HG03196 (cell line): ENCODE data around the gene KCNE1.
"Not testable (repeated sequence)": the region's sequence is repeated elsewhere in the genome, so short reads cannot be mapped to it uniquely, and the experiment has no call there.

ENCODE experiments used
- ATAC-seq: cut with Tn5 transposase; IDR thresholded peaks from one replicate; pipeline ENCODE4 v1.9.1; 2021; ENCODE audit not compliant: unreplicated experiment

KCNE1 gene

DNA sequence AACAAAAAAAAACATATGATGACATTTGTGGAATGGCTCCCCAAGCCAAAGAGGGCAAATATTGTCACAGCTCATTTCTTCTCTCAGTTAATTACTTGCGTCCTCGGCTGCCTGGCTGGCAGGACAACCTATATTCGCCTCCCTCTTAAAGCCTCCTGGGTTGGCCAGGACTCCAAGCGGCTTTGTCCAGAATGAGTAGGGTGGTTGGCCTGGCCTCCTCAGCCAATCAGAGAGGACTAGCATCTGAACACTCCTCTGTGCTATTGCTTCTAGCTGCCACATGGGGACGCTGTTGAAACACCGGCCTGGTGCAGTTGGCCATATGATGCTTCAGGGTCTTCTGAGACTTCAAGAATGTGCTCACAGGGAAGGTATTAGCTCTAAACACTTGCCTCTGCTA is 83.6 kb downstream of the KCNE1 start:
- not testable (repeated sequence) for ATAC-seq

DNA sequence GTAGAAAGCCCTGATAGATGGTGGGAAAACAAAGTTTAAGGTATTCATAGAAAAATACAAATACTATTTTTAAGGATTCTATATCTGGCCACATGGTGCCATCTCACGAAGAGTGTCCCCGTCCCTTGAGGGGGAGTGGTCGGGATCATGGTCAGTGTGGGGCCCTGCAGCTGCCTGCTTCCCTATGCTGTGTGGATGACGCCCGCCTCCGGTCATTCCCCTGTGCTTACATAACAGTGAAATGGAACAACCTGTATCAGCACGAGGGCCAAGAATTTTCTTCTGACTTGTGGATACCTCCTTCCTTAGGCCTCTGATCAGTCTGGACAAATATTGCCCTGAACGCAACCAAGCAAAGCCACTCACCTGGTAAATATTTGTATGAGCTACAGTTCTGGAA is 84.7 kb downstream of the KCNE1 start:
- ATAC-seq: not testable (repeated sequence)

DNA sequence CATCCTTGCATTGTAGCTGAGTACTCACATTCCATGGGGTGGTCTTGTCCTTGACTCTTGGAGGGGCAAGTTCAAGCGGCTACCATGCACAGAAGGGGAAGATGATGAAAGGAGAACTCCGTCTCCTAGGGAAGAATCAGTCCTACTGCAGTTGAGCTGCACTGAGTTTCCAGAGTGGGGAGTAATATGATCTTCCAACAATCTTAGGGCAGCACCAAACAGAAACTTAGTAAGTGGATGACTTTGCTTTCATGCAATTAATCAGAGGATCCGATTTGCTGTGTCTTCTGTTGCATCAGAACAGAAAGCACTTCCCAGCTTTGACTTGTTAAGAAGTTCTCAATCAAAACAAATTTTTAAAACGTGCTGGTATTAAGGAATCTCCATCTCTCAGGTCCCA is 88.2 kb downstream of the KCNE1 start, which contains the start of gene SMIM34:
SMIM34 (minus strand) TSS at position 147 of the 400 bp plus-strand sequence; CDS start at position 35, 112 bp downstream.
- ATAC-seq: not testable (repeated sequence)

DNA sequence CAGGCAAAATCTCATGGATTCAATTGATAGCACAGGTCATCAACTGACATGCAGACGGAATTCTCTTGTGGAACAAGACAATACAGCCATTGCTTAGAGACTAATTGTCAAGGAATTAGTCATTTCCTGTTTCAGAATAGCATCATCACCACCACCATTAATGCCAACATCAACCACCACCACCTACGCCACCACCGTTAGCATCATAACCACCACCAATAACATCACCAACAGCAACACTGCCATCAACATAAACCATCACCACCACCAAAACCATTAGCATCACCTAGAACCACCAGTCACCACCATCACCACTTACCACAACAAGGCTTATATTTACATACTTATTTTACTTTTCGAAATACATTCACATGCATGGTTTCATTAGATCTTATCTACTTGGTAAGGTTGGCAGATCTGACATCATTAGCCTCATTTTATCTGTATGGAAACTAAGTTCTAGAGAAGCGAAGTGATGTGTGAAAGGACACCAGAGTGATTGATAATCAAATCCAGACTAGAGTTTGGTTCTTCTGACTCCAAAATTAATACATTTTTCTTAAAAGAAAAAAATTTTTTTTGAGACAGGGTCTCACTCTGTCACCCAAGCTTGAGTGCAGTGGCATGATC is 94.4 kb downstream of the KCNE1 start:
- ATAC-seq: not testable (repeated sequence)

DNA sequence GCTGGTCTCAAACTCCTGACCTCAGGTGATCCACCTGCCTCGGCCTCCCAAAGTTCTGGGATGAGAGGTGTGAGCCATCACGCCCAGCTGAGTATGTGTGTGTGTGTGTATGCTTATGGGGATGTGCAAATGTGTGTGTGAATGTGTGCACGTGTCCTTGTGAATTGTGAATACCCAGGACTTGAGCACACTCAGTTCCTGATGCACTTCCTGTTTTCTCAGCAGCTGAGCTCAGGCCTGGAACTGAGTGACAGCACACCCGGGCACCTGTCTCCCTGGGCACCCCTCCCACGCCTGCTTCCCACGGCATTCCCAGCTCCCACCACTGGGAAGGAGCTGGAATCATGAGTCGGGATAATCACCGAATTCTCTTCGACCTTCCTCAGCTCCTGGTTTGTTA is 104.7 kb downstream of the KCNE1 start:
- not testable (repeated sequence) for ATAC-seq

DNA sequence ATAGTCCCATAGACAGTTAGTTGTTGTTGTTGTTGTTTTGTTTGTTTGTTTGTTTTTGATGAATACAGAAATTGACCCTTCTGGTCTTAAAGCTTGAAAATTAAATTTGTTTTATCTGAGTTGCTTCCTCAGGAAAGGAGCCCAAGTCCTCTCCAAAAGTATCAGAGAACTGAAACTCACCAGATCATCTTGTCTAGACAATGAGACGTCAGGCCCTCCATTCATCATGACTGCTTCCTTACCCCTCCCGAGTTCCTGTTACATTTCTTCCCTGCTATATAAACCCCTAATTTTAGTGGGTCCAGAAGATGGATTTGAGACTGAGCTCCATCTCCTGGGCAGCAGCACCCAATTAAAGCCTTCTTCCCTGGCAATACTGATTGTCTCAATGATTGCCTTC is 105.3 kb downstream of the KCNE1 start:
- not testable (repeated sequence) for ATAC-seq

DNA sequence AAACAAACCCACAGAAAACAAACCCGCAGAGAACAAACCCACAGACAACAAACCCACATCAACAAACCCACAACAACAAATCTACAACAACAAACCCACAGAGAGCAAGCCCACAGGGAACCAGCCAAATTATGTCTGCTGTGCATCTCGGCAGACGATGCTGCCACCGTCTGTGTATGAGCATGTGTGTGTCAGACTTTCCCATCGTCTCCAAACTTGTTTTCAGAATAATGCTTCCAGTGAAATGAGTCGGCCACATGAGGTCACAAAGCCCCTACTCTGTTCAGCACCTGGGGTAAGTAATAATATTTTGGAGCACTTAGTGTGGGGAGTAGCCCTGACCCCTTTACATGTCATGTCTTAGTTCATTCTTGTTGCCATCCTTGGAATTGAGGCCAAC is 105.9 kb downstream of the KCNE1 start:
- not testable (repeated sequence) for ATAC-seq

DNA sequence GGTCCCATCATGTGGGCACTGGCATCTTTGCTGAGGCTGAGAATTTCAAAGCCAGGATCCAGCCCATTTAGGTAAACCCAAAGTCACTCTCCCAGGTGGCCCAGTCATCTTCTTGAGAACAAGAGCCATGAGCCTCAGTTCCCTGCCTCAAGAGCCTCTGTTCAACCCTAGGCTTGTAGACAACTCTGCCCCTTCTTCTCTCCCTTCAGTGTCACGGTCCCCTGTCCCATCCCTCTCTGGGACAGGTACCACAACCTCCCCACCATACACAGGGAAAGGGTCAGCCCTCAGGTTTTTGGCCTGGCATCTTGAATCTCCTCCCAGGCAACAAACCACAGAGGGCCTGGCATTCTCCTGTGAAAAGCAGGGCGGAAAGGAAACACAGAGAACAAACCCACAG is 106.3 kb downstream of the KCNE1 start:
- ATAC-seq: not testable (repeated sequence)

DNA sequence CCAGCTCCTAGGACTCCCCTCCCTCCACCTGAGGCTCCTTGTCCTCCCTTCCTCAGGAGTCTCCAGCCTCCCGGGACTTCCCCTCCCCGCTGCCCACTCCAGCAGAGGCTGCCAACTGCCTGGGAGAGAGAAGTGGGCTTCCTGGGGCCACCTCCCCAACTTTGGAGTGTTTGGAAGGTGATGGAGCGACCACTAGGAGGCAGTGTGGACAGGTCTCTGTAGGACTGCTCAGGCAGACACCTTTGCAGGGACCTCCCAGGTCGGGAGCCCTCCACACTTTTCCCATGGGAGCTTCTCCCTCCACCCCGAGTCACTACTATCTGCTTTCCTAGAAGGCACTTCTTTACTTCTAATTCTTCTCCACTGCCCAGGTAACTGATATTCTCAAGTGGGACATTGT is 107.3 kb downstream of the KCNE1 start:
- not testable (repeated sequence) for ATAC-seq

DNA sequence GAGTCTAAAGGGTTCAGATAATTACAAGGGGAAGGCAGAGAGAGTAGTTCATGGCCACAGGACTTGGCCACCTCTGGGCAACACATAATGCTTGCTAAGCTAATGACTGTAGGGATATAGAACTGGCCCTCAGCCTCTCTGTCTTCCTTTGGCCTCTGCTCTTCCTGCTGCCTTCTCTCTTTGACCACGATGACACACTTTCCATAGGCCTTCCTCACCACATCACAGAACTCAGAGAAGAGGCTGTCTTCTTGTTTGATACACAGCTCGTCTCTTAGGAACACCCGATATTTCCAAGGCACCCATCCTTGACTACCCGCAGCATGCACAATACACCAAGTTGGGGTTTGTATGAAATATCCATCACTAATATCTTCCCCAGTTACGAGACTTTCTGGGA is 111.5 kb downstream of the KCNE1 start:
- ATAC-seq: not testable (repeated sequence)
